Right lobe of liver (tissue), 6 donors: ENCODE data around the gene HECTD4. TPM values are rescaled to one million over a fixed set of nuclear protein-coding genes. Genes with fewer than 3 reads are reported as not detected.
A peak's percentile ranks its signal among the peaks of the same experiment; 100 is the strongest.
"Not testable (repeated sequence)": the region's sequence is repeated elsewhere in the genome, so short reads cannot be mapped to it uniquely, and the experiment has no call there.

Experiments
- ATAC-seq, 4 donors: fragments of 200-7000 bp; cut with Tn5 transposase; one replicate each; pipeline ENCODE4 v1.9.1; 2020; ENCODE audit warnings: mild to moderate bottlenecking in 4 of 4, moderate library complexity in 4 of 4
- DNase-seq, 3 donors: peaks; one replicate each; pipeline ENCODE4 v3.0.0-alpha.2; 2020
- H3K27ac ChIP-seq, 3 donors: fragments of 200-600 bp; one replicate each; pipeline ENCODE4 v1.8.0; 2022
- H3K27me3 ChIP-seq, 2 donors: fragments of 200-600 bp; one replicate each; pipeline ENCODE4 v1.8.0; 2022
- H3K36me3 ChIP-seq, 4 donors: fragments of 200-600 bp; sonication (generic) in 1 of 4; one replicate each; pipeline versions ENCODE4 v1.5.1 to v1.8.0; 2017 to 2022; ENCODE audit warnings: control low read depth in 1 of 4
- H3K4me1 ChIP-seq, 4 donors: fragments of 200-600 bp; sonication (generic) in 1 of 4; one replicate each; pipeline versions ENCODE4 v1.5.1 to v1.8.0; 2017 to 2022; ENCODE audit warnings: control low read depth in 1 of 4
- H3K4me3 ChIP-seq, 3 donors: fragments of 200-600 bp; one replicate each; pipeline ENCODE4 v1.8.0; 2022
- H3K9me3 ChIP-seq, 4 donors: fragments of 200-600 bp; sonication (generic) in 1 of 4; one replicate each; pipeline versions ENCODE4 v1.5.1 to v1.8.0; 2017 to 2022; ENCODE audit warnings: control low read depth in 1 of 4
- CTCF ChIP-seq, 4 donors: fragments of 200-600 bp in 3 of 4; fragments of 450-650 bp in 1 of 4; IDR thresholded peaks; one replicate each; pipeline versions ENCODE4 v1.5.1 to v1.8.0; 2016 to 2022; ENCODE audit warnings: antibody characterized with exemption in 4 of 4, mild to moderate bottlenecking in 2 of 4
- POLR2A ChIP-seq: fragments of 450-650 bp; IDR thresholded peaks from one replicate; pipeline ENCODE4 v1.6.1; 2017; ENCODE audit warnings: antibody characterized with exemption, mild to moderate bottlenecking
- WGBS: methylation state at CpG from one replicate; pipeline ENCODE4 v1.1.6; 2018; ENCODE audit warnings: low coverage, low lambda C conversion rate; ENCODE audit not compliant: insufficient coverage; ENCODE audit errors: missing lambda C conversion rate; 5-methylcytosine and 5-hydroxymethylcytosine counted together
- intact Hi-C, 2 donors: fragments of 100-400 bp; cut with DNase I; formaldehyde crosslinking; loops; one replicate each; pipeline versions ENCODE4 v1.11.2 to v1.14.1; 2022
- total RNA-seq, 6 experiments: library from RNA; depleted of rRNA in 2 of 6; stranded (reverse); fragments of >200 nt in 2 of 6; fragmentation: NEBNext Ultra II Directional in 3 of 6; extraction: Animal tissue kit (Norgen Biotek cat#: 25700) in 3 of 6; gene quantifications; one replicate each; pipeline versions ENCODE4 v1.1.0 to v1.2.4, GENCODE V29; 2016 to 2023
- donor health status: DM: no; HTN: yes; CAD: no.
- donor health status: DM: no; HTN: no; CAD: no.
- donor health status: DM: no; HTN: no; CAD: no.
- donor health status: DM: no; HTN: yes; CAD: no.
- donor health status: DM: no; HTN: yes; CAD: no.

The HECTD4 gene
- total RNA-seq, 6 experiments from 2014 or later: 12.6 to 24.4 (median 19.3) TPM

GRCh38 chr12:112350593-112351592 is 31.3 kb downstream of the HECTD4 start:
- intact Hi-C loops: no loop called here
- H3K9me3 ChIP-seq: no peaks in the 10 kb centered on the region
- no peaks in the 10 kb centered on the region for H3K36me3 ChIP-seq
- no peaks in the 10 kb centered on the region for H3K4me1 ChIP-seq
- no peak overlapping the region for H3K27ac ChIP-seq
- H3K27me3 ChIP-seq: no peaks in the 10 kb centered on the region
- no peak overlapping the region for H3K4me3 ChIP-seq
- 61% methylated on average over 3 of the region's 3 CpGs for WGBS
- TF ChIP-seq CTCF (IDR thresholded peaks at IDR 0.05) (no peak), POLR2A (no peak)
- ATAC-seq: no peak
- no peak for DNase-seq

- DNase-seq: no peak
- no peak overlapping the region for H3K4me3 ChIP-seq
- WGBS: 53% methylated on average over 2 of the region's 2 CpGs
- H3K27me3 ChIP-seq: no peaks in the 10 kb centered on the region
- intact Hi-C loops: no loop called here
- H3K36me3 ChIP-seq: no peaks in the 10 kb centered on the region
- peak in 1 of 4 donors; percentile 16 for ATAC-seq
- TF ChIP-seq POLR2A: no peak
- TF ChIP-seq CTCF (IDR thresholded peaks at IDR 0.05): no peak
- no peak overlapping the region for H3K27ac ChIP-seq
- no peaks in the 10 kb centered on the region for H3K4me1 ChIP-seq
- H3K9me3 ChIP-seq: no peaks in the 10 kb centered on the region
Measured at GRCh38 chr12:112349431-112349830, 32.8 kb downstream of the HECTD4 start.

DNA sequence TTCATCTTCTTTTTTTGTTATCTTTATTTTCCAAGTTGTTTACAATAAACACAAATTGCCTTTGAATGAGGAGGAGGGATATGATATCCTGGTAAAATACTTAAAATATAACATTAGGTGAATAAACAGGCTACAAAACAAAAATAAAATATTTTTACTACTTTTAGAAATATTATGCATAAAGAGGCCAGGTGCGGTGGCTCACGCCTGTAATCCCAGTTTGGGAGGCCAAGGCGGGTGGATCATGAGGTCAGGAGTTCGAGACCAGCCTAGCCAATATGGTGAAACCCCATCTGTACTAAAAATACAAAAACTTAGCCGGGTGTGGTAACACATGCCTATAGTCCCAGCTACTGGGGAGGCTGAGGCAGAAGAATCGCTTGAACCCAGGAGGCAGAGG is 33.3 kb downstream of the HECTD4 start:
- H3K9me3 ChIP-seq, ATAC-seq, intact Hi-C loops, H3K4me1 ChIP-seq, H3K27ac ChIP-seq, H3K27me3 ChIP-seq, H3K36me3 ChIP-seq, H3K4me3 ChIP-seq, DNase-seq: not testable (repeated sequence)
- 97% methylated on average over 6 of the region's 6 CpGs for WGBS

GRCh38 chr12:112347581-112347982 is 34.6 kb downstream of the HECTD4 start:
- Histone ChIP-seq H3K4me3 (no peak overlapping the region), H3K27ac (no peak overlapping the region), H3K4me1 (no peaks in the 10 kb centered on the region), H3K9me3 (no peaks in the 10 kb centered on the region), H3K36me3 (no peaks in the 10 kb centered on the region), H3K27me3 (no peaks in the 10 kb centered on the region)
- DNase-seq (no peak), ATAC-seq (no peak)
- intact Hi-C loops: no loop called here
- 89% methylated on average over 2 of the region's 2 CpGs for WGBS
- TF ChIP-seq POLR2A: no peak
- TF ChIP-seq CTCF (IDR thresholded peaks at IDR 0.05): no peak

- no peak for TF ChIP-seq CTCF (IDR thresholded peaks at IDR 0.05)
- no peak for TF ChIP-seq POLR2A
- WGBS: 100% methylated on average over 1 of the region's 1 CpG
- Histone ChIP-seq H3K27ac (no peak overlapping the region), H3K4me1 (peaks cover 0 to 4% (median 1%) of the 10 kb centered on the region in 4 donors), H3K27me3 (no peaks in the 10 kb centered on the region), H3K4me3 (no peak overlapping the region), H3K36me3 (no peaks in the 10 kb centered on the region), H3K9me3 (no peaks in the 10 kb centered on the region)
- no peak for ATAC-seq
- DNase-seq: no peak
- intact Hi-C loops: no loop called here
Measured at GRCh38 chr12:112346194-112346593, 36.0 kb downstream of the HECTD4 start.
